ENCODE results near the gene XXYLT1.

The XXYLT1 gene

GRCh38 chr3:195265363-195265976 is 5.5 kb downstream of the XXYLT1 start:
- DNase-seq = no peak

- no peak for DNase-seq
Measured at GRCh38 chr3:195263925-195264600, 6.9 kb downstream of the XXYLT1 start.

- DNase-seq = no peak
Measured at GRCh38 chr3:195263193-195263924, 7.6 kb downstream of the XXYLT1 start.

- DNase-seq = no peak
Measured at GRCh38 chr3:195261925-195262324, 9.0 kb downstream of the XXYLT1 start.

GRCh38 chr3:195260280-195260905 is 10.6 kb downstream of the XXYLT1 start:
- no peak for DNase-seq

- DNase-seq = peak; percentile 86
Measured at GRCh38 chr3:195259475-195260279, 11.3 kb downstream of the XXYLT1 start.

GRCh38 chr3:195259154-195259474 is 11.8 kb downstream of the XXYLT1 start:
- DNase-seq = no peak

GRCh38 chr3:195258449-195259153 is 12.4 kb downstream of the XXYLT1 start:
- no peak for DNase-seq

GRCh38 chr3:195257454-195258448 is 13.2 kb downstream of the XXYLT1 start:
- DNase-seq = no peak

GRCh38 chr3:195256639-195257453 is 14.1 kb downstream of the XXYLT1 start:
- no peak for DNase-seq

- no peak for DNase-seq
Measured at GRCh38 chr3:195255571-195256501, 15.1 kb downstream of the XXYLT1 start.

- DNase-seq = no peak
Measured at GRCh38 chr3:195255176-195255500, 15.8 kb downstream of the XXYLT1 start.

GRCh38 chr3:195254454-195255175 is 16.3 kb downstream of the XXYLT1 start:
- DNase-seq = no peak

- DNase-seq = no peak
Measured at GRCh38 chr3:195253923-195254432, 17.0 kb downstream of the XXYLT1 start.

- DNase-seq = no peak
Measured at GRCh38 chr3:195251336-195252065, 19.5 kb downstream of the XXYLT1 start.

- DNase-seq = peak; percentile 59
Measured at GRCh38 chr3:195250473-195251251, 20.3 kb downstream of the XXYLT1 start.
